Liver (tissue), 9 donors: ENCODE results near the gene APBB1IP. TPM values are rescaled to one million over a fixed set of nuclear protein-coding genes. Genes with fewer than 3 reads are reported as not detected.
A peak's percentile ranks its signal among the peaks of the same experiment; 100 is the strongest.

ENCODE experiments used
- DNase-seq: peaks from one replicate; pipeline ENCODE4 v3.0.0-alpha.2; 2017; ENCODE audit warnings: low spot score
- H3K27ac ChIP-seq, 2 donors: one replicate each; pipeline ENCODE4 v1.7.0; 2013; ENCODE audit warnings: inconsistent platforms in 2 of 2, low read length in 2 of 2, control low read depth in 1 of 2, low read depth in 1 of 2, mild to moderate bottlenecking in 1 of 2
- H3K27me3 ChIP-seq, 4 donors: one replicate each; pipeline versions ENCODE4 v1.6.1 to v1.7.0; 2013; ENCODE audit warnings: low read length in 3 of 4, inconsistent platforms in 1 of 4, mild to moderate bottlenecking in 1 of 4, moderate library complexity in 1 of 4; ENCODE audit not compliant: control insufficient read depth in 4 of 4, insufficient read depth in 4 of 4
- H3K36me3 ChIP-seq, 4 donors: one replicate each; pipeline versions ENCODE4 v1.6.1 to v1.7.0; 2013; ENCODE audit warnings: low read length in 3 of 4, mild to moderate bottlenecking in 3 of 4, low read depth in 1 of 4, moderate library complexity in 1 of 4; ENCODE audit not compliant: control insufficient read depth in 4 of 4, insufficient read depth in 3 of 4
- H3K4me1 ChIP-seq, 4 donors: one replicate each; pipeline versions ENCODE4 v1.6.1 to v1.7.0; 2013; ENCODE audit warnings: low read length in 3 of 4, mild to moderate bottlenecking in 3 of 4, moderate library complexity in 1 of 4; ENCODE audit not compliant: control insufficient read depth in 4 of 4, insufficient read depth in 4 of 4
- H3K4me3 ChIP-seq, 3 donors: one replicate each; pipeline versions ENCODE4 v1.6.1 to v1.7.0; 2013; ENCODE audit warnings: low read length in 3 of 3, control low read depth in 1 of 3, low read depth in 1 of 3, mild to moderate bottlenecking in 1 of 3
- H3K9ac ChIP-seq, 2 donors: one replicate each; pipeline ENCODE4 v1.7.0; 2013; ENCODE audit warnings: low read length in 2 of 2, mild to moderate bottlenecking in 2 of 2, moderate library complexity in 2 of 2, control low read depth in 1 of 2, low read depth in 1 of 2
- H3K9me3 ChIP-seq, 4 donors: one replicate each; pipeline versions ENCODE4 v1.6.1 to v1.7.0; 2013; ENCODE audit warnings: low read length in 3 of 4; ENCODE audit not compliant: control insufficient read depth in 4 of 4
- EGR1 ChIP-seq, 2 donors: IDR thresholded peaks; 2 replicates each; pipeline ENCODE4 v1.6.1; 2016 to 2018; ENCODE audit warnings: antibody characterized with exemption in 2 of 2, low read depth in 2 of 2
- FOXA1 ChIP-seq: IDR thresholded peaks from 2 replicates; pipeline ENCODE4 v1.6.1; 2016; ENCODE audit warnings: antibody characterized with exemption
- FOXA2 ChIP-seq: IDR thresholded peaks from 2 replicates; pipeline ENCODE4 v1.6.1; 2016; ENCODE audit warnings: antibody characterized with exemption
- GABPA ChIP-seq, 2 donors: IDR thresholded peaks in 1 of 2; conservative IDR thresholded peaks in 1 of 2; 2 replicates each; pipeline ENCODE4 v1.6.1; 2016; ENCODE audit warnings: antibody characterized with exemption in 2 of 2, mild to moderate bottlenecking in 1 of 2, moderate library complexity in 1 of 2
- HNF4A ChIP-seq, 2 donors: conservative IDR thresholded peaks; 2 replicates each; pipeline ENCODE4 v1.6.1; 2016; ENCODE audit warnings: antibody characterized with exemption in 2 of 2, mild to moderate bottlenecking in 2 of 2
- HNF4G ChIP-seq: IDR thresholded peaks from 2 replicates; pipeline ENCODE4 v1.6.1; 2016; ENCODE audit warnings: antibody characterized with exemption
- JUND ChIP-seq, 2 donors: IDR thresholded peaks; 2 replicates each; pipeline ENCODE4 v1.6.1; 2016; ENCODE audit warnings: antibody characterized with exemption in 2 of 2
- NR2F2 ChIP-seq: IDR thresholded peaks from 2 replicates; pipeline ENCODE4 v1.6.1; 2016; ENCODE audit warnings: antibody characterized with exemption
- RAD21 ChIP-seq, 2 donors: IDR thresholded peaks; 2 replicates each; pipeline ENCODE4 v1.6.1; 2016; ENCODE audit warnings: antibody characterized with exemption in 2 of 2, mild to moderate bottlenecking in 2 of 2
- RXRA ChIP-seq, 2 donors: IDR thresholded peaks; 2 replicates each; pipeline ENCODE4 v1.6.1; 2017 to 2018; ENCODE audit warnings: antibody characterized with exemption in 2 of 2, mild to moderate bottlenecking in 1 of 2
- SP1 ChIP-seq: IDR thresholded peaks from 2 replicates; pipeline ENCODE4 v1.6.1; 2018; ENCODE audit warnings: antibody characterized with exemption, mild to moderate bottlenecking
- TAF1 ChIP-seq: conservative IDR thresholded peaks from 2 replicates; pipeline ENCODE4 v1.6.1; 2016; ENCODE audit warnings: antibody characterized with exemption, mild to moderate bottlenecking
- YY1 ChIP-seq: IDR thresholded peaks from 2 replicates; pipeline ENCODE4 v1.6.1; 2016; ENCODE audit warnings: antibody characterized with exemption, mild to moderate bottlenecking
- WGBS: extraction: QIAGEN DNeasy Blood & Tissue Kit; methylation state at CpG from one replicate; pipeline ENCODE4 v1.1.7; 2013; 5-methylcytosine and 5-hydroxymethylcytosine counted together
- polyA plus RNA-seq, 2 donors: library from polyadenylated mRNA; stranded (reverse) in 1 of 2; unstranded in 1 of 2; fragments of 200-250 nt in 1 of 2; fragments of >200 nt in 1 of 2; fragmentation: Nextera tagmentation in 1 of 2; extraction: Ambion mirVana in 1 of 2; gene quantifications; one replicate each; pipeline versions ENCODE4 v1.2.1 to v1.2.3, GENCODE V29; 2013 to 2015
- total RNA-seq, 2 donors: library from RNA; depleted of rRNA; stranded (reverse); fragments of >200 nt; gene quantifications; one replicate each; pipeline ENCODE4 v1.2.3, GENCODE V29; 2014
- TF ChIP-seq, protein P1 (sequence below): IDR thresholded peaks from 2 replicates; pipeline ENCODE4 v1.6.1; 2016; ENCODE audit warnings: antibody characterized with exemption
- TF ChIP-seq, protein P2 (sequence below): IDR thresholded peaks from 2 replicates; pipeline ENCODE4 v1.6.1; 2016; ENCODE audit warnings: antibody characterized with exemption, mild to moderate bottlenecking
- TF ChIP-seq, protein P3 (sequence below): fragments of 150-350 bp; IDR thresholded peaks from 2 replicates; pipeline ENCODE4 v1.5.1; 2017; ENCODE audit warnings: improper control_type of control experiment, low read depth, low read length; ENCODE audit not compliant: missing input control
- TF ChIP-seq, protein P4 (sequence below): IDR thresholded peaks from 2 replicates; pipeline ENCODE4 v1.6.1; 2016; ENCODE audit warnings: antibody characterized with exemption
- TF ChIP-seq, protein P5 (sequence below): IDR thresholded peaks from 2 replicates; pipeline ENCODE4 v1.6.1; 2016; ENCODE audit warnings: antibody characterized with exemption
- donor health status: healthy.
- donor health status: healthy.
- donor health status: healthy.
- donor health status: healthy.
- donor health status: healthy.

Gene APBB1IP
- total and polyA plus RNA-seq, 4 donors: 9.3 to 28.4 (median 12.8) TPM

DNA sequence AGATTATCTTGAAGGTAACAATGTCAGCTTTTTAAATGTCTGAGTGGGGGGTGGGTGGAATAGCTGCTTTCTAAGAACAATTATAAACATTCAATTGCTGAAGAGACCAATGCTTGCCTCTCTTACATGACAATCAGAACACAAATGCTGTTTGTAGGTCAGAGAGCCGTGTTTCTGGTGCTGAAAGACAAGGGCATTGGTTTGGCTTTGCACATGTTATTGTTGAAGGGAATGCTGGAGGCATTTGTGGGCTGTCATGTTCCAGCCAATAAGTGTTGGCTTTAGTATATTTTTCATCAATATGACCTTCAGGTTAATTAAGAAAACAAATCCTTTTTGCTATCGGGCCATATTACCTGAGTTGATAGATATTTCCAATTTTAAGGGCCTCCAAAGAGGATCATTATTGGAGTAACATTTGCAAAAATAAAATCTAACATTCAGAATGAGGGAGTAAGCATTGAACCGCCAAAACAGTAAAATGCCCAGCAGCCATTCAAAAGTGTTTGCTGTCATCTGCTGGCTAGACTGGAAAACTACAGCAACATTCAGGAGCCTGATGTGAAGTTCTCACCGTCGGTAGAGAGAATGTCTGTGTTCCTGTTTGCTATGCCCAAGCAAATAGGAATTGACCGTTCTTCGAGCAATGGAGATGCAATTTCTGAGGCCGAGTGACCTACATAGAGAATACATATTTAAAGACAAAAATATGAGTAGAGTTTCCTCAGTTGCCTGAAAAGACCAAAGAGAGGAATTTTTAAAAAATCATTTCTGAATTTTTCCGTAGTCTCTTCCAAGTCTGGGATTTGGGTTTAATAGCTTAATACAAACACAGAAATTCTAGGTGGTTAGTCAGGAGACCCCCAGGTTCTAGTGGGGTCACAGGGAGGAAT, 118.9 kb downstream of the APBB1IP start:
- Histone ChIP-seq H3K36me3 (peaks cover 0 to 24% (median 10%) of the 10 kb centered on the region in 4 donors), H3K9ac (no peak overlapping the region), H3K4me3 (no peak overlapping the region), H3K9me3 (no peaks in the 10 kb centered on the region), H3K27ac (peak overlapping the region; percentile 57 to 64), H3K4me1 (peaks cover 0 to 21% (median 15%) of the 10 kb centered on the region in 4 donors), H3K27me3 (no peaks in the 10 kb centered on the region)
- TF ChIP-seq TAF1 (no peak), NR2F2 (no peak), HNF4A (conservative IDR thresholded peaks at IDR 0.05) (peak in 1 of 2 donors; percentile 17), SP1 (no peak), YY1 (peak; percentile 41), RAD21 (IDR thresholded peaks at IDR 0.05) (peak; percentile 95 to 96), EGR1 (IDR thresholded peaks at IDR 0.05; ENCODE audit: low read depth in 2 of 2) (no peak), FOXA2 (no peak), FOXA1 (no peak), GABPA (IDR thresholded peaks at IDR 0.05 in 1 of 2, conservative IDR thresholded peaks at IDR 0.05 in 1 of 2) (no peak), JUND (IDR thresholded peaks at IDR 0.05) (no peak), RXRA (IDR thresholded peaks at IDR 0.05) (no peak), HNF4G (no peak)
- TF ChIP-seq, protein P1, sequence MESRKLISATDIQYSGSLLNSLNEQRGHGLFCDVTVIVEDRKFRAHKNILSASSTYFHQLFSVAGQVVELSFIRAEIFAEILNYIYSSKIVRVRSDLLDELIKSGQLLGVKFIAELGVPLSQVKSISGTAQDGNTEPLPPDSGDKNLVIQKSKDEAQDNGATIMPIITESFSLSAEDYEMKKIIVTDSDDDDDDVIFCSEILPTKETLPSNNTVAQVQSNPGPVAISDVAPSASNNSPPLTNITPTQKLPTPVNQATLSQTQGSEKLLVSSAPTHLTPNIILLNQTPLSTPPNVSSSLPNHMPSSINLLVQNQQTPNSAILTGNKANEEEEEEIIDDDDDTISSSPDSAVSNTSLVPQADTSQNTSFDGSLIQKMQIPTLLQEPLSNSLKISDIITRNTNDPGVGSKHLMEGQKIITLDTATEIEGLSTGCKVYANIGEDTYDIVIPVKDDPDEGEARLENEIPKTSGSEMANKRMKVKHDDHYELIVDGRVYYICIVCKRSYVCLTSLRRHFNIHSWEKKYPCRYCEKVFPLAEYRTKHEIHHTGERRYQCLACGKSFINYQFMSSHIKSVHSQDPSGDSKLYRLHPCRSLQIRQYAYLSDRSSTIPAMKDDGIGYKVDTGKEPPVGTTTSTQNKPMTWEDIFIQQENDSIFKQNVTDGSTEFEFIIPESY: no peak
- TF ChIP-seq, protein P2, sequence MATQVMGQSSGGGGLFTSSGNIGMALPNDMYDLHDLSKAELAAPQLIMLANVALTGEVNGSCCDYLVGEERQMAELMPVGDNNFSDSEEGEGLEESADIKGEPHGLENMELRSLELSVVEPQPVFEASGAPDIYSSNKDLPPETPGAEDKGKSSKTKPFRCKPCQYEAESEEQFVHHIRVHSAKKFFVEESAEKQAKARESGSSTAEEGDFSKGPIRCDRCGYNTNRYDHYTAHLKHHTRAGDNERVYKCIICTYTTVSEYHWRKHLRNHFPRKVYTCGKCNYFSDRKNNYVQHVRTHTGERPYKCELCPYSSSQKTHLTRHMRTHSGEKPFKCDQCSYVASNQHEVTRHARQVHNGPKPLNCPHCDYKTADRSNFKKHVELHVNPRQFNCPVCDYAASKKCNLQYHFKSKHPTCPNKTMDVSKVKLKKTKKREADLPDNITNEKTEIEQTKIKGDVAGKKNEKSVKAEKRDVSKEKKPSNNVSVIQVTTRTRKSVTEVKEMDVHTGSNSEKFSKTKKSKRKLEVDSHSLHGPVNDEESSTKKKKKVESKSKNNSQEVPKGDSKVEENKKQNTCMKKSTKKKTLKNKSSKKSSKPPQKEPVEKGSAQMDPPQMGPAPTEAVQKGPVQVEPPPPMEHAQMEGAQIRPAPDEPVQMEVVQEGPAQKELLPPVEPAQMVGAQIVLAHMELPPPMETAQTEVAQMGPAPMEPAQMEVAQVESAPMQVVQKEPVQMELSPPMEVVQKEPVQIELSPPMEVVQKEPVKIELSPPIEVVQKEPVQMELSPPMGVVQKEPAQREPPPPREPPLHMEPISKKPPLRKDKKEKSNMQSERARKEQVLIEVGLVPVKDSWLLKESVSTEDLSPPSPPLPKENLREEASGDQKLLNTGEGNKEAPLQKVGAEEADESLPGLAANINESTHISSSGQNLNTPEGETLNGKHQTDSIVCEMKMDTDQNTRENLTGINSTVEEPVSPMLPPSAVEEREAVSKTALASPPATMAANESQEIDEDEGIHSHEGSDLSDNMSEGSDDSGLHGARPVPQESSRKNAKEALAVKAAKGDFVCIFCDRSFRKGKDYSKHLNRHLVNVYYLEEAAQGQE: peak; percentile 31
- TF ChIP-seq, protein P3, sequence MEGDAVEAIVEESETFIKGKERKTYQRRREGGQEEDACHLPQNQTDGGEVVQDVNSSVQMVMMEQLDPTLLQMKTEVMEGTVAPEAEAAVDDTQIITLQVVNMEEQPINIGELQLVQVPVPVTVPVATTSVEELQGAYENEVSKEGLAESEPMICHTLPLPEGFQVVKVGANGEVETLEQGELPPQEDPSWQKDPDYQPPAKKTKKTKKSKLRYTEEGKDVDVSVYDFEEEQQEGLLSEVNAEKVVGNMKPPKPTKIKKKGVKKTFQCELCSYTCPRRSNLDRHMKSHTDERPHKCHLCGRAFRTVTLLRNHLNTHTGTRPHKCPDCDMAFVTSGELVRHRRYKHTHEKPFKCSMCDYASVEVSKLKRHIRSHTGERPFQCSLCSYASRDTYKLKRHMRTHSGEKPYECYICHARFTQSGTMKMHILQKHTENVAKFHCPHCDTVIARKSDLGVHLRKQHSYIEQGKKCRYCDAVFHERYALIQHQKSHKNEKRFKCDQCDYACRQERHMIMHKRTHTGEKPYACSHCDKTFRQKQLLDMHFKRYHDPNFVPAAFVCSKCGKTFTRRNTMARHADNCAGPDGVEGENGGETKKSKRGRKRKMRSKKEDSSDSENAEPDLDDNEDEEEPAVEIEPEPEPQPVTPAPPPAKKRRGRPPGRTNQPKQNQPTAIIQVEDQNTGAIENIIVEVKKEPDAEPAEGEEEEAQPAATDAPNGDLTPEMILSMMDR: peak; percentile 89
- TF ChIP-seq, protein P4, sequence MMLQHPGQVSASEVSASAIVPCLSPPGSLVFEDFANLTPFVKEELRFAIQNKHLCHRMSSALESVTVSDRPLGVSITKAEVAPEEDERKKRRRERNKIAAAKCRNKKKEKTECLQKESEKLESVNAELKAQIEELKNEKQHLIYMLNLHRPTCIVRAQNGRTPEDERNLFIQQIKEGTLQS: no peak
- TF ChIP-seq, protein P5, sequence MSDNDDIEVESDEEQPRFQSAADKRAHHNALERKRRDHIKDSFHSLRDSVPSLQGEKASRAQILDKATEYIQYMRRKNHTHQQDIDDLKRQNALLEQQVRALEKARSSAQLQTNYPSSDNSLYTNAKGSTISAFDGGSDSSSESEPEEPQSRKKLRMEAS: no peak
- DNase-seq: no peak
- 21% methylated on average over 9 of the region's 9 CpGs for WGBS
